Smooth muscle cell (in vitro differentiated cells): ENCODE results near the gene STMND1. TPM values are rescaled to one million over a fixed set of nuclear protein-coding genes. Genes with fewer than 3 reads are reported as not detected.
A peak's percentile ranks its signal among the peaks of the same experiment; 100 is the strongest.

Source experiments
- DNase-seq: peaks from one replicate; lab custom pipeline; 2025; ENCODE audit not compliant: unreplicated experiment; lab: John Stamatoyannopoulos, UW
- H2AFZ ChIP-seq: fragments of 200-600 bp; sonication (generic); 2 replicates; pipeline ENCODE4 v1.6.0; 2016; ENCODE audit warnings: antibody characterized with exemption, low read depth, mild to moderate bottlenecking
- H3F3A ChIP-seq: fragments of 200-600 bp; sonication (generic); 2 replicates; pipeline ENCODE4 v1.6.0; 2017; ENCODE audit warnings: antibody characterized with exemption, low read depth
- H3K27ac ChIP-seq: fragments of 200-600 bp; sonication (generic); 2 replicates; pipeline ENCODE4 v1.5.1; 2016; ENCODE audit warnings: low read depth, mild to moderate bottlenecking
- H3K27me3 ChIP-seq: fragments of 200-600 bp; sonication (generic); 2 replicates; pipeline ENCODE4 v1.6.1; 2016; ENCODE audit warnings: low read depth, mild to moderate bottlenecking
- H3K36me3 ChIP-seq: fragments of 200-600 bp; sonication (generic); 2 replicates; pipeline ENCODE4 v1.5.1; 2016; ENCODE audit warnings: low read depth
- H3K4me1 ChIP-seq: fragments of 200-600 bp; sonication (generic); 2 replicates; pipeline ENCODE4 v1.5.1; 2016; ENCODE audit warnings: low read depth
- H3K4me2 ChIP-seq: fragments of 200-600 bp; sonication (generic); 2 replicates; pipeline ENCODE4 v1.6.0; 2016; ENCODE audit warnings: mild to moderate bottlenecking
- H3K4me3 ChIP-seq: fragments of 200-600 bp; sonication (generic); 2 replicates; pipeline ENCODE4 v1.5.1; 2016; ENCODE audit warnings: mild to moderate bottlenecking
- H3K79me2 ChIP-seq: fragments of 200-600 bp; sonication (generic); 2 replicates; pipeline ENCODE4 v1.6.0; 2016; ENCODE audit warnings: low read depth, mild to moderate bottlenecking
- H3K9ac ChIP-seq: fragments of 200-600 bp; sonication (generic); 2 replicates; pipeline ENCODE4 v1.6.0; 2016; ENCODE audit warnings: low read depth
- H3K9me3 ChIP-seq: fragments of 200-600 bp; sonication (generic); replicated peaks from 2 replicates; pipeline ENCODE4 v1.5.1; 2016; ENCODE audit warnings: low read depth
- H4K20me1 ChIP-seq: fragments of 200-600 bp; sonication (generic); 2 replicates; pipeline ENCODE4 v1.6.0; 2016; ENCODE audit warnings: low read depth
- WGBS: methylation state at CpG from one replicate; pipeline ENCODE4 v1.1.7; 2016; ENCODE audit warnings: low lambda C conversion rate; 5-methylcytosine and 5-hydroxymethylcytosine counted together
- polyA plus RNA-seq: library from polyadenylated mRNA; unstranded; fragments of >200 nt; fragmentation: Nextera tagmentation; extraction: Ambion mirVana; gene quantifications from 2 replicates; pipeline ENCODE4 v1.2.1, GENCODE V29; 2016
- total RNA-seq: library from RNA; depleted of rRNA; stranded (reverse); fragments of >200 nt; gene quantifications from 2 replicates; pipeline ENCODE4 v1.2.3, GENCODE V29; 2014
- TF ChIP-seq, protein P1 (sequence below): fragments of 200-600 bp; sonication (generic); IDR thresholded peaks from 2 replicates; pipeline ENCODE4 v1.5.1; 2017; ENCODE audit warnings: borderline replicate concordance, mild to moderate bottlenecking, antibody characterized with exemption; ENCODE audit not compliant: insufficient read depth, poor library complexity, severe bottlenecking

The STMND1 gene
- total and polyA plus RNA-seq, 2 experiments from 2014 or later, result not detected

DNA sequence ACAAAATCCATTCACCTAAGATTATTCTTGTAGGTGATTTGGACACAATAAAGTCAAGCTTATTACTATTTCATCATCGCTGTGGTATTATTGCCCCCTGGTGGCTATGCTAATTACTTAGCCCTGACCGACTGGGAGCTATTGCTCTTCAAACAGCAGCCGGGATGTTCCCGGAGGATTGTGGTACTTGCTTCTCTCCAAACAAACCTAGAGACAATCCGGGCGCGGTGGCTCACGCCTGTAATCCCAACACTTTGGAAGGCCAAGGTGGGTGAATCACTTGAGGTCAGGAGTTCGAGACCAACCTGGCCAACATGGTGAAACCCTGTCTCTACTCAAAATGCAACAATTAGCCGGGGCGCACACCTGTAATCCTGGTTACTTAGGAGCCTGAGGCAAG, 15.4 kb upstream of the STMND1 start:
- Histone ChIP-seq H3K79me2 (no peaks in the 10 kb centered on the region), H3K27me3 (no peaks in the 10 kb centered on the region), H3K36me3 (no peaks in the 10 kb centered on the region), H3K4me2 (no peak overlapping the region), H3F3A (peaks cover 6% of the 10 kb centered on the region), H3K9me3 (no peaks in the 10 kb centered on the region), H2AFZ (no peak overlapping the region), H3K4me3 (no peak overlapping the region), H3K4me1 (peaks cover 7% of the 10 kb centered on the region), H3K9ac (no peak overlapping the region), H3K27ac (peak overlapping the region; percentile 50), H4K20me1 (no peaks in the 10 kb centered on the region)
- DNase-seq, result no peak
- 63% methylated on average over 11 of the region's 11 CpGs for whole genome bisulfite sequencing
- TF ChIP-seq, protein P1, sequence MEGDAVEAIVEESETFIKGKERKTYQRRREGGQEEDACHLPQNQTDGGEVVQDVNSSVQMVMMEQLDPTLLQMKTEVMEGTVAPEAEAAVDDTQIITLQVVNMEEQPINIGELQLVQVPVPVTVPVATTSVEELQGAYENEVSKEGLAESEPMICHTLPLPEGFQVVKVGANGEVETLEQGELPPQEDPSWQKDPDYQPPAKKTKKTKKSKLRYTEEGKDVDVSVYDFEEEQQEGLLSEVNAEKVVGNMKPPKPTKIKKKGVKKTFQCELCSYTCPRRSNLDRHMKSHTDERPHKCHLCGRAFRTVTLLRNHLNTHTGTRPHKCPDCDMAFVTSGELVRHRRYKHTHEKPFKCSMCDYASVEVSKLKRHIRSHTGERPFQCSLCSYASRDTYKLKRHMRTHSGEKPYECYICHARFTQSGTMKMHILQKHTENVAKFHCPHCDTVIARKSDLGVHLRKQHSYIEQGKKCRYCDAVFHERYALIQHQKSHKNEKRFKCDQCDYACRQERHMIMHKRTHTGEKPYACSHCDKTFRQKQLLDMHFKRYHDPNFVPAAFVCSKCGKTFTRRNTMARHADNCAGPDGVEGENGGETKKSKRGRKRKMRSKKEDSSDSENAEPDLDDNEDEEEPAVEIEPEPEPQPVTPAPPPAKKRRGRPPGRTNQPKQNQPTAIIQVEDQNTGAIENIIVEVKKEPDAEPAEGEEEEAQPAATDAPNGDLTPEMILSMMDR, result peak; percentile 78

DNA sequence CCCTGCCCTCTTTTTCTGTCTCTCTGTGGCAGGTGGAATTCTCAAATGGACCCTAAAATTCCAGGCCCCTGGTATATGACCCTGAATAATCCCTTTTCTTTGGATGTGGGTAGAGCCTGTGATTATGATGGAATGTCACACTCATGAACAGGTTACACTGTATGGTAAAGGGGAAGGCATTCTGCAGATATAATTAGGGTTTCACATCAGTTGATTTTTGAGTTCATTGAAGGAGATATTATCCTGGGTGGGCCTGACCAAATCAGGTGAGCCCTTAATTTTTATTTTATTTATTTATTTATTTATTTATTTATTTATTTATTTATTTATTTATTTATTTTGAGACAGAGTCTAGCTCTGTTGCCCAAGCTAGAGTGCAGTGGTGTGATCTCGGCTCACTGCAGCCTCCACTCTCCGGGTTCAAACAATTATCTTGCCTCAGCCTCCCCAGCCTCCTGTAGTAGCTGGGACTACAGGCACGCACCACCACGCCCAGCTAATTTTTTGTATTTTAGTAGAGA, 13.7 kb upstream of the STMND1 start:
- TF ChIP-seq, protein P1, result no peak
- Histone ChIP-seq H2AFZ (no peak overlapping the region), H3F3A (no peaks in the 10 kb centered on the region), H3K4me2 (no peak overlapping the region), H3K4me3 (no peak overlapping the region), H4K20me1 (no peaks in the 10 kb centered on the region), H3K9me3 (no peaks in the 10 kb centered on the region), H3K4me1 (no peaks in the 10 kb centered on the region), H3K79me2 (no peaks in the 10 kb centered on the region), H3K9ac (no peak overlapping the region), H3K36me3 (no peaks in the 10 kb centered on the region), H3K27me3 (no peaks in the 10 kb centered on the region), H3K27ac (no peak overlapping the region)
- no peak for DNase-seq
- 97% methylated on average over 4 of the region's 4 CpGs for WGBS

DNA sequence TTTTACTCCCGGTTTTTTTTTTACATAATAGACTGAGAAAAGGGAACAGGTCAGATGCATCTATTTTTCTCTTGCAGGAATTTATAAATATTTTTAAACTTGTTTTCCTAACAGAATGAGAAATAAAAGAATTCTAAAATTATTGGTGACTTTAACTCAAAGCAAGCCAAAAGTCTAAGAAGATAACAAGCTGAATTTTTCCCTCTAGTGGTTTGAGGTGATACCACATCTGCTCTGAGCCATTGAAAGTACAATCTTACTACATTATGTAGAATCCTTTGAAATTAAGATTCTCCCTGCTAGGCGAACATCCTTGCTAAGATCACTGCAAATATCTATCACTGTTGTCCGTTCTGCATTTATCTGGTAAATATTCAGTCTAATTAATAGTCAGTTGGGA, 10.7 kb upstream of the STMND1 start:
- Histone ChIP-seq H3F3A (no peaks in the 10 kb centered on the region), H3K4me3 (no peak overlapping the region), H2AFZ (no peak overlapping the region), H3K79me2 (no peaks in the 10 kb centered on the region), H3K4me2 (no peak overlapping the region), H3K27me3 (no peaks in the 10 kb centered on the region), H3K27ac (no peak overlapping the region), H3K4me1 (no peaks in the 10 kb centered on the region), H3K9me3 (no peaks in the 10 kb centered on the region), H3K36me3 (no peaks in the 10 kb centered on the region), H3K9ac (no peak overlapping the region), H4K20me1 (no peaks in the 10 kb centered on the region)
- TF ChIP-seq, protein P1, result peak; percentile 50
- WGBS, result 82% methylated on average over 3 of the region's 3 CpGs
- no peak for DNase-seq

DNA sequence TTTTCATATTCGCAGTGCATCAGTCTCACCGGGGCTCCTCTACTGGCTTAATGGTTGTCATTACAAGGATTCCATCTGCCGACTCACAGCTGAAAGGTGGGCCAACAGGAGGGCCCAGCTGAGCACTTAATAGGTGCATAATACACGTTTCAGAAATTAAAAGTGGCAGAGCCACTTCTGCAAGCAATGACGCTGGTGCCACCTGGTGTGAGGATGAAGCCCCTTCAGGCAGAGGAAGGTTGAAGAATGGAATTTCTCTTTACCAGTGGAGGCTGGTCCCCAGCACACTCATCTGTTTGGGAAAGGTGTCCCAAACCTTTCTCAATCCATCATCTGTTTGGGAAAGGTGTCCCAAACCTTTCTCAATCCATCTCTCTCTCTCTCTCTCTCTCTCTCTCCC, 8.2 kb upstream of the STMND1 start:
- Histone ChIP-seq H3K9me3 (no peaks in the 10 kb centered on the region), H2AFZ (no peak overlapping the region), H3K36me3 (no peaks in the 10 kb centered on the region), H3K4me2 (no peak overlapping the region), H3K27ac (no peak overlapping the region), H3K4me1 (peaks cover under 1% of the 10 kb centered on the region), H3K9ac (no peak overlapping the region), H4K20me1 (no peaks in the 10 kb centered on the region), H3F3A (peaks cover 7% of the 10 kb centered on the region), H3K79me2 (no peaks in the 10 kb centered on the region), H3K4me3 (no peak overlapping the region), H3K27me3 (no peaks in the 10 kb centered on the region)
- WGBS, result 49% methylated on average over 5 of the region's 5 CpGs
- no peak for DNase-seq
- TF ChIP-seq, protein P1, result peak; percentile 40
